GM11168 (cell line): Measurements from ENCODE around the gene ALK.
"Not testable (repeated sequence)": the region's sequence is repeated elsewhere in the genome, so short reads cannot be mapped to it uniquely, and the experiment has no call there.

Source experiments
- in situ Hi-C: fragments of 300-500 bp; cut with MboI; formaldehyde crosslinking; loops from one replicate; pipeline ENCODE4 v1.12.0; 2022; ENCODE audit warnings: low sequenced_read_pairs; ENCODE audit not compliant: unreplicated experiment

ALK gene

DNA sequence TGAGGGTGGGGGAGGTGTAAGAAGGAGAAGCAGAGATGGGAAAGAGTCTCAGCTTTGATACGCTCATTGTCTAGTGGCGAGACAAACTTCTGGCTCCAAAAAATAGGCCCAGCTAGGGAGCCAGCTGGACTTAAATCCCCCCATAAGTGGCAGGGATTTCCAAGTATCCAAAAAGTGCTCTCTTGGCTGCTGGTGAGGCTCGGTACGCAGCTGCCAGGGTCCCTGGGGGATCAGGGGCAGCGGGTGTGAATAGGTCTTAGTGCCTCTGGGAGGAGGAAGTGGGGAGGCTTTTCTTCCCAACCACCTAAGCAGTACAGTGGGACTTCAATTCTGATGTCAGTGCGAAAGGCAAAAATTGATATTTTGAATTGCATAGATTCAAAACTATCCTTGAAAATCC, 73.5 kb downstream of the ALK start:
- in situ Hi-C loops, result no loop called here

DNA sequence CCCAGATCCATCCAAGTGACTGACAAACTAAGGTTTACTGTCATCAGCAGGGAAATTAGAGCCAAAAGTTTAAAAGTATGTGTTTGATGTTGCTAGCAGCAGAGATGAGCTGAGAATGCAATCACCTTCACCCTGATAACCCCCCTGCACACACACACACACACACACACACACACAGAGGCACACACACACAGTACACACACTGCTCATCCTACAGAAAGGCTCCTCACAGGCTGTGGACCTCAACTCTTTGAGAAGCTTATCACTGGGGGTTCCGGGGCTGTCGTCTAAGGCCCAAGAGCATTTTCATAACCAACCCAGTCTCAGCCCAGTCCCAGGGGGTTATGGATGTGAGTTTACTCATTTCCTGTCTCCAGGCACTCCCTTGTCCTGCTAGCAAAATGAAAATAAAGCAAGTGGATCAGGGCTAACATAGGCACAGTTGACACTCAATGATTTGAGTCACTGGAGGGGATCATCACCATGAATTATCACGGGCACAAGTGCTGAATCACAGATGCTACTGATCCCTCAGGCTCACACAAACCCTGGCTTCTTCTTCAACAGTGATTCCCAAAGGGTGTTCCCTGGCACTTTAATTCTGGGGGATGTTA, 76.6 kb downstream of the ALK start:
- in situ Hi-C loops, result no loop called here

DNA sequence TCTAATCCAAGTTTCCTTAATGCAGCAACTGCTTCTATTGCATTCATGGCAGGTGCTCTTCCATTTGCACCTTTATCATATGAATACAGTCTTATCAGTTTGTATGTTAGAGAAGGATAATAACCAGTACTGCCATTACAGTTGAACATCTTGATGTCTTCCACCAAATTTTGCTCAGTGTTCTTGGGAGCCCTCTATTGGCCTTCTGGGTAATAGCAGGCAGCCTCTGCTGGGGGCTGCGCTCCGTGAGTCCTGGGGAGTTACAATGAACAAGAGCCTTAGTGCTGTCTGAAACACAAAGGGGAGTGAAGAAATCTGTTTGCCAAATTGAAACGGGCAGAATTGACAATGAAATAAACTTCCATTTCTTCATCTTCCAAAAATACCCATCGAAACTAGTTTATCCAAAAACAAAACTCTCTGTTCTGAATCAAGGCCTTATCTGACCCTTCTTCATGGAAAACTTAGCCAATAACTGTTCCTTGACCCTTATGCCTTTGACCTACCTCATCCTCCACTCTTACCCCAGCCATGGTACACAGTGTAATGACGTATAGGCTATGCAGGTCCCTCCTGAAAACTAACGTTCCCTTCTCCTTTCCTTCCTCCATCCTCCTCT, 79.9 kb downstream of the ALK start:
- in situ Hi-C loops, result no loop called here

DNA sequence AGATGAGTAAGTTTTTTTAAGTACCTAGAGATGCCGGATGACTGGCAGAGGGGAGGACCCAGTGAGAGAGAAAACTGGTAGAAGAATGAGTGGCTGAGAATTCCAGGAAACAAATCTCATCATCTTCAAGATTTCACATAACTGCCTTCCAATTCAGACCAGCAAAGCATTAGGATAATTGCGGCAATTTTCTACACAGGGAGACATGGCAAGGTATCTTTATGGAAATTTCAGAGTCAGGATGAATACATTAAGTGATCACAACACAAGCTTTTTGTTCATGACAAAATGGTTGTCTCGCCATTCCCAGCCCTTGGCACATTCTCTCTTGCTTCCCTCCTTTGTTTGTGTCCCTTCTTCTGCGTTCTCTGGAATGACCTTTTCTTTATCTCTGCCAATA, 82.1 kb downstream of the ALK start:
- in situ Hi-C loops, result loop anchor here (10.0 kb wide), 1 partner anchor 535 kb away; no protein-coding TSS in a partner anchor

DNA sequence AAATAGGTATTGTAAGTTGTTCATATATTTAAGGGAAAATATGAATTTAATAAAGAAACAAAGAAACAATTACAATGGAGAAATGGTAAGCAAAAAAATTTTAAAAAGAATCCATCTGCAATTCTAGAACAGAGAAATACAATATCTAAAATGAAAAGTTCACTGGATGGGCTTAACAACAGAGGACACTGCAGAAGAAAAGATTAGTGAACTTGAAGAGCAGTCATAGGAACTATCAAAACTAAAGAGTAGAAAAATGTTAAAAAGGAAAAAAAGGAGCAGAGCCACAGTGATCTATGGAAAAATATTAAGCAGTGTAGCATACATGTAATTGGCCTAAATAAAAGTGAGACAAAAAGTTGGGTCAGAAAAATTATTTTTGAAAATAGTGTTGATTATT, 83.5 kb downstream of the ALK start:
- in situ Hi-C loops, result loop anchor here (10.0 kb wide), 1 partner anchor 533 kb away; no protein-coding TSS in a partner anchor

DNA sequence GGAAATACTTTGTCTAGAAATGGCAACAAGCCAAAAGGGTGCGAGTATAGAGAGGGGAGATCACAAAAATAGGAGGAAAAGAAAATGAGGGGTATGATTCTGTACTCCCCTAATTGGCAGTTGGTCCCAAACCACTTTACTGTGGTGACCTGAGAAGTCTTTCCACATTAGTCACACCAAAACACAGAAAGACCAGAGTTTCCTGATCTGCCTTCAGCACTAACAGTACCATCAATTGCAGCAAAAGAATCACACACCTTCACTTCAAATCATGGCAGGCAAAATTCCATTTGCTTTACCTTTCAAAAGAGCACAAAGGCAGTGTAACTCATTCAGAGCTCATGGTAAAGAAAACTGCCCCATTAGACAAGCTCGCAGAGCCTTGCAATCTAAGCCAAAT, 86.8 kb downstream of the ALK start:
- in situ Hi-C loops, result loop anchor here (10.0 kb wide), 1 partner anchor 530 kb away; no protein-coding TSS in a partner anchor

DNA sequence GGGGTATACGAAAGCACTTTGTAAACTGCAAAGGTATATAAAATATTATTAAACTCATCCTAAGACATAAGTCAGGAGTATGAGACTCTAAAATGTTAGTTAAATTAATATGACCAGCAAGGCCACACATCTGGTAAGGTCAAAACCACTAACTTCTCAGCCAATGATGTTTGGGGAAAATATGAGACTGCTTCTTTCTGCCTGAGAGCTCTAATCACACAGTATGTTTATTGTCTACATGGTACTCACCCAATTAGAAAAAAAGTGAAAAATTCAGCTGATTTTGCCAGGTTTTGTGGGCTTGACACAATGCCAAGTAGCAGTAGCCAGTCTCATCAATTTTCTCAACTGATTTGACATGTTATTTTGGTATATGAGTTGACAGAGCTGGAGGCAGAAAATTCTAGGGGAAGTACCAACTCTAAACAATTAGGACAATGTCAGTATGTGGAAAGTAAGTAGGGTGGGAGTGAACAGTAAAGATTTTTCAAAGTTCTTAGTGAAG, 87.3 kb downstream of the ALK start:
- in situ Hi-C loops, result loop anchor here (10.0 kb wide), 1 partner anchor 529 kb away; no protein-coding TSS in a partner anchor

DNA sequence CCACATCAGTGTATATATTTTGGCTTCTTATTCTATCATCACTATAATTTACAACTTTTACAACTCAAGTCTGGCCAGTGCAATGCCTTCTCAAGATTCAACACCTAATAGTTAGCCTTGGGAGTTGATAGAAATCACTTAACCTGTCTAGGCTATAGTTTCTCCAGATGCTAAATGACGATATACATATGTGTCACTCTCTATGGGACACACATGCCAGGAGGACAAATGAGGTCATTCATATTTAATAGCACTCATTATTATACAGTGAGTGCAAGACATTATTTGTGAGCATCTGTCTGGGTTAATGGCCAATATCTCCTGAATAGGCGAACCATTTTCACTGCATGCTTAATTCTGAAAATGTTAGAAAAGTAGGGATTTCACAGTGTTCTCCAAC, 89.8 kb downstream of the ALK start:
- in situ Hi-C loops, result loop anchor here (10.0 kb wide), 1 partner anchor 527 kb away; no protein-coding TSS in a partner anchor

DNA sequence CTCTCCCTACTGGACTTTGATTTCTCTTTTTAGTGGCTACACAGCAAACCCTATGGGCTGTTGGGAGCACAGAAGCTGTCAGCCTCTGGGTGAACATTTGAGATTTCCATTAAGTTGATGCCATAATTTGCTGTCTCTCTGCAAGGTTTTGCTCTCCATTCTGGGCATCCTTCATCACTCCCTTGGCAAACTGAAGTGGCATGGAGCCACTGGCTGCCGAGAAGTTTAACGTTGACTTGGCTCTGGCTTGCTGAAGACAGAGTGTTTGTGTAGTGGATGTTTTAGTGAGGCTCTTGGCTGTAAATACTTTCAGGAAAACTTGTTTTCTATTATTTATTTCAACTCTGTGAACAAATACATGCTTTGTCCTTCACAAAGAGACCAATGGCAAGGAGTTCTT, 91.5 kb downstream of the ALK start:
- in situ Hi-C loops, result loop anchor here (10.0 kb wide), 1 partner anchor 525 kb away; no protein-coding TSS in a partner anchor

DNA sequence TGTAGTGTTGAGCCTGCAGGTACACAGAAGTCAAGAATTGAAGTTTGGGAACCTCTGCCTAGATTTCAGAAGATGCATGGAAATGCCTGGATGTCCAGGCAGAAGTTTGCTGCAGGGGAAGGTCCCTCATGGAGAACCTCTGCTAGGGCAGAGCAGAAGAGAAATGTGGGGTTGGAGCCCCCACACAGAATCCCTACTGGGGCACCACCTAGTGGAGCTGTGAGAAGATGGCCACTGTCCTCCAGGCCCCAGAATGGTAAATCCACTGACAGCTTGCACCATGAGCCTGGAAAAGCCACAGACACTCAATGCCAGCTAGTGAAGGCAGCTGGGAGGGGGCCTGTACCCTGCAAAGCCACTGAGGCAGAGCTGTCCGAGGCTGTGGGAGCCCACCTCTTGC, 97.2 kb downstream of the ALK start:
- in situ Hi-C loops, result not testable (repeated sequence)

DNA sequence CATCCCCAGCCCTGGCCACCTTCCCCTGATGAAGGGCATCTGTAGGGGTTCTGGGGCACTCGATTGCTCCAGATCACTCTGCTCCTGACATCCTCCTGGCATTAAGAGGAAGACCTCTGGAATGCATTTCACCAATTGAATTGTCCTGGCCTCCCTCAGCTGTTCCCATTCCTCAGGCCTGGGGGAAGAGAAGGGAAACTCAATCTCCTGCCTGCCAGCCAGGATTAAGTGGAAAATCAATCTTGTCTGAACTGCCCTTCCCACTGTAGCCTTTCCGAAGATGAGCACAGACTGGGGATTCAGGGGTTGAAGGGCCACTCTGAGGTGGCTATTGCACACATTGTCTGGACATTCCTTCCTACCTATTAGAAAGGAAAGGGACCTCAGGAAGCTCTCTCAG, 99.8 kb downstream of the ALK start:
- in situ Hi-C loops, result no loop called here

DNA sequence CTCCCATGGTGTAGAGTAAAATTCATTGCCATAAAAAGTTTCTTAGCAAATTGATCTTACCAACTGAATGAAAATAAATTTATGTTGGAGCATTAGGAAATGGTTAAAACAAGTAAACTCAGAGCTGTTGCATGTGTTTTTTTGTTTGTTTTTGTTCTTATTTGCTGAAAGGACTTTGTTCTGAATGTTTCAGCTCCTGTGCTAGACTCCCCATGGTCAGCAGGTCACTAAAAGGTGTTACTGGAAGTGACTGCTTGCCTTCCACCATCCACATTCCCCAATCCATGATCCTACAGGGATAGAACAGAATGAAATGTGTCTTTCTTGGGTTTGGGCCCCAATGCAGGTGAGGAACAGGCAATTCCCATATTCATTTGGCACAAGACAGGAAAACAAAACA, 101.8 kb downstream of the ALK start:
- in situ Hi-C loops, result no loop called here

DNA sequence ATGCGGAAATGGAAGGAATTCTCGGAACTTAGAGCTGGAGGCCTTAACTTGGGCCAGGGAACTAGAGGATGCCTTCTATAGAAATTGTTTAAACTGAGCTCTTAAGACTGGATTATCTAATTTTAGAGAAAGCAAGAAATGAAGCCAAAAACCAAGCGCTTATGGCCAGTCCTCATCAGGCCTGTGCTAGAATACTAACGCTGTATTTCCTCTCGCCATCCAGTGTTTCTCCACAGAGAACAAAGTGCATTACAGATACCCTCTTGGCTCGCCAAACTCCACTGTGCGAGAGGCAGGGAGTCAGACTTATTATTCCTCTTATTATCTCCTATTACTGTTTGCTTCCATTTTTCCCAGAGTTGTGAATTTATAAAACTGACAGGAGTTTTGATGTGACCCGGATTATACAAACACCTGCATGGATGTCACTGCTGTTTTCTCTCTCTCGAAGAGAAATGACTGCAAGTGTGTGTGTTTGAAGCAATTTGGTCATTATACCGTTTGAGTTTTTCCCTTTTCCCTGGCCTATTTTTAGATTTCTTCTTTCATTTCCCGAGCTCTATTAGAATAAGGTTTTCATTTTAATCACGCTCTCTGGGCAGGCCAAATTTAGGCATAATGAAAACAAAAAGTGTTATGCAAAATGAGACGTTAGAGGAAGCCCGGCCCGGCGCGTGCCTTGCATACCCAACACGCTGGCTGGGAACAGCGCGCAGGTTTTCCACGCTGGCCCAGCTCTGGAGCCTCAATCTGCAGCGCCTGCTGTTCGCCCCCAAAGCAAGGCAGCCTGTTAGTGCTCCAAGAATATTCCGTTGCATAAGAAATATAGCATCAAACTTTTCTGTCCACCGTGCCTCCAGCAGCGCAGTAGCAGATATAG, 103.3 kb downstream of the ALK start:
- in situ Hi-C loops, result no loop called here

DNA sequence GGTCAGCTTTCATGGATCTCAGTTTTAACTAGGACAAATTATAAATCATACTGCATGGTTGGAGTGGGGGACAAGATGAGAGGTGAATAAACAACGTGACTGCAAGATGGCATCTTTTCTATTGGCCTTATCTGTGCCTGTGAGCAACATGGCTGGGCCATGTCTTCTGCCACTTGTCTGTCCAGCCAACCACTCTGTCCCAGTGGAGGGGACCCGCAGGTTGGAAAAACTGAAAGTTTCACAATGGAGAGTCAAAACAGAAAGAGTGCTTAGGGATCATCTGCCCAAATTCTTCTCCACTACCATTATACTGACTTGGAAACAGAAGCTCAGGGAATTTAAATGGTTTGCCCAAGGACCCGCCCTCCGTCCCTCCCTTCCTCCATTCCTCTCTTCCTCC, 104.1 kb downstream of the ALK start:
- in situ Hi-C loops, result no loop called here

DNA sequence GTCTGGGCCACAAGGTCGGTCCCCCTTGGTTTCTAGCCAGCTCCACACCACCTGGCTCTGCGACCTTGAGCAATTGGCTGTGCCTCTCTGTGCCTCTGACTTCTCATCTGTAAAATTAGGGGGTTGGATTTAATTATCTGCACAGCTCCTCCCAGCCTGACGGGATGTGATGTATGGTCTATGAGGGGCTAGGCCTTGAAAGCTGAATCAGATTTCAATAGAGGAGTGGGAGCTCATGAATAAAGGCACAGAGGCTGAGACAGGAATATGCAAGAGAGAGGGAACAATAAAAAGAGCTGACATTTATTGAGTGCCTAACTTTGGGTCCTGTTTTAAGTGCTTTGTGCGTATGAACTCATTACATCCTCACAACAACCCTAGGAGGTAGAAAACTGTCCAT, 104.7 kb downstream of the ALK start:
- in situ Hi-C loops, result no loop called here

DNA sequence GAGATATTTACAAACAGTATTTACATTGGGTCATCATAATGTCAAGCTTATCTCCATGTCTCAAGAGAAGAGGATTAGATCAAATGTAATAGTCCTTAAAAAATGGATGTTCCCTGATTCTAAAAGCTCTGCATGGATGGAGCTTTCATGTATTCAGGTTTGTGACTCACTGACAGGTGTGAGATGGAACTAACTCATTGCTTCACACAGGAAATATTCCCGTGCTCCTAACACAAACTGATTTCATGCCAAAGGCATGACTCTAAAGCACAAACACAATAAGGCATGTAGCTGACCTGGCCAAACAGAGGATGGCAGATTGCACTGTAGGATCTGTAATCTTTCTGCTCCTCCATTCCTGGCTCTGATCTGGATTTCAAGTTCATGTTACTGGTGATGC, 110.0 kb downstream of the ALK start:
- in situ Hi-C loops, result no loop called here

DNA sequence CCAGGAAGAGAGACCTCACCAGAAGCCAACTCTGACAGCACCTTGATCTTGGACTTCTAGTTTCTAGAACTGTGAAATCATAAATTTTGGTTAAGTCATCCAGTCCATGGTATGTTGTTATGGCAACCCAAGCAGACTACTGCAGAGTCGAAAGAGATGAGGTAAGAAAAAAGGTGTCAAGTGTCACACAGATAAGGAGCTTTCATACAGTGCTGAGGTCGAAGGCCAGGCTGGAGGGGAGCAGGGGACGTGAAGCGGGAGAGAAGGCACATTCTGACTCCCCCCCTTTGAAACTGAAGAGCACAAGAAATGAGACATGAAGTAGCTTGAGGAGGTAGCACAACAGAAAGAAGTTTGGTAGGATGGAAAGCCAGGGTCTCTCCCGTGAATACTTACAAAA, 110.4 kb downstream of the ALK start:
- in situ Hi-C loops, result no loop called here

DNA sequence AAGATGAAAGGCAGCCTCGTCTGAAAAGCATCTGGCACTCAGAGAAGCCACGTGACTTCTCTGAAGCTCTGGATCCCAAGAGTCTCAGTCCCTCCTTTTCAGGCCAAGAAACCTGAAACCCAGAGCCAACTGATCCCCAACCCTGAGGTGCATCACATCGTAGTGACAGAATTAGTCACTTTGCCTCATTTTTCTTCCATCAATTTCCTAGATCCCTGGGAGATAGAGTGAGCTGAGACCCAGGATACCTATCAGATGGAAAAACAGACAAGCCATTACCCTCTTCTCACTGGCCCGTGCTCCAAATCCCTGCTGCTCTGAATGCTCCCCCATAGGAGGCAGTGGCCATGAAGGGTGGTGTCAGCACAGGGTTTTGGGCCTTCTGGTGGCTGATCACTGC, 113.1 kb downstream of the ALK start:
- in situ Hi-C loops, result no loop called here

DNA sequence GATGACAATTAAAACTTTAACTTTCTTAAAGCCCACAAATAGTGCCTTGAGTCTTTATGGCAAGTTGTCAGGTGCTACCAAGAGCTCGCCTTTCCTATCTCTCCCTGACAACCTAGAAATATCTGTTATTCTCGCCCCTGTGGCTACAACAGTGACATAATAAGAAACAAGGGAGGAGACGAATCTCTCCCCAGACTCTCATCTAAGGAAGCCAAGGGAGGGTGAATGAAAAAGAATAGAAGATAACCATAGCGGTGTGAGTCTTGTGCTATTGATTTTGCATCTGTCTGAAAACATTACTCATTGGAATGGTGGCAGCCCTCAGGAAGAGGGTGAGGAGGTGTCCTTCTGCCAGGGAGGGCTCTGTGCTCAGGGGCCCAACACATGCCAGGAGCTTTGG, 114.3 kb downstream of the ALK start:
- in situ Hi-C loops, result no loop called here

DNA sequence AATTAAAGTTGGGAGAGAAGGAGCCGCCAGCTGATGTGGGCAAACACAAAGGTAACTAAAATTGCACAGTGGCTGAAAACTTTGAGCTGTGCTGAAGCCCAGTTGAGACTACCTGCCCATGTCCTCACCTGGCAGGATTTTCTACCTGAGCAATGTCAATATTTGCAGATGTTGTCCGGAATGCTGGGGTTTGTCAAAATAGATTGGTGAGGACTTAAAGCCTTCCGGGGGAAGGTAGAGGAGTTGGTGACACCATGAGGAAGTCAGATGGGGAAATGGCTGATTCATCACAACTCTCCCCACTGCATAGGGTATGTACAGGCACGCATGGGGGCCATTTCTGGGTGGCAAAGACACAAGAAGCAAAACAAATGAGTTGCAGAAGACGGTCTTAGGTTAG, 114.9 kb downstream of the ALK start:
- in situ Hi-C loops, result no loop called here

DNA sequence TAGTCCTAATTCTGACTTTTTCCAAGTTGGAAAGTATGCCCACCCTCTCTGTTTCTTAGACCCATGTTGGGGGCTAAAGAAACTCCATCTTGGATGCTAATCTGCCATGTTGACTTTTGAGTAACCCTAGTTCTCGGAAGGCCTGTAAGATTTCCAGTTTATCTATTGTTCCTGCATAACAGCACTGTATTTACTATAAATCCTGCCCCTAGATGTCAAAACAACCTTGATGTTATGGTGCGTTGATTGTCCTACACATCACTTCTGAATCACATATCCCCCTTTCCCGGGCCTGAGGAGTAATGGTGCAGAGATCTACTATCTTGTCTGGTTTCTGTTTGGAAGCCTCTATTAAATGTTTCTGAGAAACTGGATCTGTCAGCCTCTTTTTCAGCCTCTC, 116.7 kb downstream of the ALK start:
- in situ Hi-C loops, result no loop called here
